Stomach (tissue), 9 donors: ENCODE results near the gene CAPN2. TPM values are rescaled to one million over a fixed set of nuclear protein-coding genes. Genes with fewer than 3 reads are reported as not detected.

ENCODE experiments used
- DNase-seq, 2 donors: peaks; one replicate each; pipeline versions ENCODE4 v3.0.0 to v3.0.0-alpha.2; 2013 to 2019
- H3K27ac ChIP-seq, 5 donors: fragments of 200-600 bp in 4 of 5; sonication (generic) in 4 of 5; one replicate each; pipeline ENCODE4 v1.5.1; 2013 to 2019; ENCODE audit warnings: mild to moderate bottlenecking in 1 of 5, moderate library complexity in 1 of 5
- H3K27me3 ChIP-seq, 3 donors: fragments of 200-600 bp; sonication (generic); one replicate each; pipeline ENCODE4 v1.5.1; 2017 to 2019; ENCODE audit warnings: mixed run types in 1 of 3
- H3K36me3 ChIP-seq, 4 donors: fragments of 200-600 bp; sonication (generic); 1 replicate in 3 of 4; 2 replicates in 1 of 4; pipeline ENCODE4 v1.5.1; 2016 to 2019
- H3K4me1 ChIP-seq, 4 donors: fragments of 200-600 bp; sonication (generic); one replicate each; pipeline ENCODE4 v1.5.1; 2016 to 2019
- H3K4me3 ChIP-seq, 4 donors: fragments of 200-600 bp; sonication (generic) in 3 of 4; one replicate each; pipeline ENCODE4 v1.5.1; 2016 to 2019; ENCODE audit warnings: mild to moderate bottlenecking in 1 of 4
- H3K9me3 ChIP-seq, 4 donors: fragments of 200-600 bp; sonication (generic); one replicate each; pipeline ENCODE4 v1.5.1; 2016 to 2019
- CTCF ChIP-seq, 7 experiments: fragments of 450-650 bp in 4 of 7; fragments of 200-600 bp in 3 of 7; sonication (generic) in 3 of 7; IDR thresholded peaks; one replicate each; pipeline ENCODE4 v1.5.1; 2016 to 2019; ENCODE audit warnings: antibody characterized with exemption in 7 of 7, control low read depth in 2 of 7, mild to moderate bottlenecking in 1 of 7
- EP300 ChIP-seq: sonication (generic); formaldehyde crosslinking; IDR thresholded peaks from one replicate; pipeline ENCODE4 v1.6.1; 2017; ENCODE audit warnings: antibody characterized with exemption
- POLR2A ChIP-seq, 4 donors: fragments of 450-650 bp; IDR thresholded peaks; one replicate each; pipeline ENCODE4 v1.6.1; 2016; ENCODE audit warnings: antibody characterized with exemption in 4 of 4, control low read depth in 2 of 4, mild to moderate bottlenecking in 1 of 4, moderate library complexity in 1 of 4
- POLR2AphosphoS5 ChIP-seq, 3 donors: sonication (generic); formaldehyde crosslinking; IDR thresholded peaks; one replicate each; pipeline ENCODE4 v1.6.1; 2016; ENCODE audit warnings: antibody characterized with exemption in 3 of 3
- WGBS, 5 donors: extraction: QIAGEN DNeasy Blood & Tissue Kit in 3 of 5; methylation state at CpG; one replicate each; pipeline versions ENCODE4 v1.1.5 to v1.1.7; 2013 to 2018; 5-methylcytosine and 5-hydroxymethylcytosine counted together
- intact Hi-C: fragments of 100-400 bp; cut with DNase I; formaldehyde crosslinking; loops from one replicate; pipeline ENCODE4 v1.15.1; 2023; ENCODE audit warnings: low total_unique reads
- polyA plus RNA-seq, 3 donors: library from polyadenylated mRNA; stranded (reverse); fragments of 200-250 nt; gene quantifications; one replicate each; pipeline ENCODE4 v1.2.3, GENCODE V29; 2013
- total RNA-seq, 5 donors: library from RNA; depleted of rRNA; stranded (reverse); fragments of >200 nt; gene quantifications; one replicate each; pipeline versions ENCODE4 v1.1.0 to v1.2.3, GENCODE V29; 2014 to 2016
- donor health status: healthy with polysubstance abuse.
- donor health status: Bipolar disorder and iron deficiency.
- donor health status: healthy.

CAPN2 gene
- total and polyA plus RNA-seq, 8 donors: 128 to 739 (median 230) TPM

DNA sequence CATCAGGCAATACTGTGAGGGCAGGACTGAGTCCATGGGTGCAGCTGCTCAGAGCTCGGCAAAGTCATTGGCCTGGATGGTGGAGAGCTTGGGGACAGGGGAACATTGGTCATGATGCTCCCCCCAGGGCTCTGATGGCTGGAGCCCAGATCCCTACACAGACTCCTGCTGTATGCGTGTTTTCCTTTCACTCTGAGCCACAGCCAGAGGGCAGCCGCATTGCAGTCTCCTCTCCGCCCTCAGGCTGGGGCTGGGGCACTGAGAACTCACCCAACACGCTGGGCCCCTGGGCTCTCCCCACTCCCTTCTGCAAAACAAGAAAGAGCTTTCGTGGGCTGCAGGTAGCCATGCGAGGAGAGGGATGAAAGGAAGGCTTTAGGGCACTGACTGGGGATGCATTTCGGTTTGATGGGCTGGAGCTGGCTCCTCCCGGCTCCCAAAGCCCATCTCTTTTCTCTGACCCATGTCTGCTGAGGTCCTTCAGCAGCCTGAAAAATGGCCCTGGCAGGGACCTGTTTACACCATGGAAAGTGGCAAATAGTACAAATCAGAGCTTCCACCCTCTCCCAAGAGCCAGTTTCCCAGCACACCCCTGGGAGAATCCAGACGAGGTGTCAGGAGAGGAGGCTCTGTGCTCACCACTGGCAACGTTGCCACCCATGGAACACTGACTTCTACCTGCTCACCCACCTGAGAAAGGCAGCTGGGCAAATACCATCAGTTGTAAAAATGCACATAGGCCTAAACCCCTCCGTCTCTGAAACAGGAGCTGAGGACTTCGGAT is 43.8 kb downstream of the CAPN2 start:
- Histone ChIP-seq H3K36me3 (peaks cover 95 to 100% (median 100%) of the 10 kb centered on the region in 4 donors), H3K9me3 (no peaks in the 10 kb centered on the region), H3K27ac (no peak overlapping the region), H3K27me3 (no peaks in the 10 kb centered on the region), H3K4me3 (no peak overlapping the region), H3K4me1 (no peaks in the 10 kb centered on the region)
- intact Hi-C loops: no loop called here
- TF ChIP-seq EP300: no peak
- no peak for TF ChIP-seq CTCF (IDR thresholded peaks at IDR 0.05)
- no peak for TF ChIP-seq POLR2A (IDR thresholded peaks at IDR 0.05)
- no peak for TF ChIP-seq POLR2AphosphoS5 (IDR thresholded peaks at IDR 0.05)
- 79 to 96% (median 82%) methylated on average over 12 to 13 of the region's 13 CpGs for WGBS, 5 donors
- peak in 1 of 2 donors; percentile 24 for DNase-seq

DNA sequence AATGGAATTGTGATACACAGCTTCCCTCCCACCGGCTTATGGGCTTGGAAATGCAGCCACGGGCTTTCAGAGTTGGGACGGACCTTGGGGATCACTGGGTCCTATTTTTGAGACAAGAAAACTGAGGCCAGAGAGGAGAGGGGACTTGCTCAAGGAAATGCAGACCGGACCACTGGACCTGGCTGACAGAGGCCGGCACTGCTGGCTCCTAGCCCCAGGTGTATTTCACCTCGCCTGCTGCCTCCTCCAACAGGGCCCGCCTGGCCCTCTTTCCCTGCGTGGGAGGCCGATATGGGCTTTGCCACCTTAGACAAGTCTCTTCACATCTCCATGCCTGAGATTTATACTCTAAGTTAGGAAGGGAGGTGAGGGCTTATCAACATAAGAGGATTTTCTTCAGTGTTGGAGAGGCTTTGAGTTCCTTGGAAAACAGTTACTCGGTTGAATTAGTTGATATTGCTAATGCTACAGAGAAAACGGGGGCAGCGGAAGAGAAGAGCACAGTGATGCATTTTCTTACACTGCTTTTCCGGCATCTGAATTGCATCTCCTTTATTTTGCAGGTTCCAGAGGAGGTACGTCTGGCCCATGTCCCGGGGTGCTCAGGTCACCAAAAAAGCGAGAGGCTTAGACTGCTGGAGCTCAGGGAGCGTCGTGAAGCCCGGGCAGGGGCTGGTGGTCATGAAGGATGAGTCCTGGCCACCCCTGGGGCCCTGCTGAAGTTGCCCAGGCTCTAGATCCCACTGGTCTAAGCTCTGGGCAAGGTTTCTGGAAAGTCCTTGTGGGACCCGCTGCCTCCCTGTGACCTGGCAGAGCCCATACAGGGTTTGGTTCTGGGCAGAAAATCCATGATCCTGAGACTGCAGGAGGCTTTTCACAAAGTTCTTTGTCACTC is 44.7 kb downstream of the CAPN2 start:
- intact Hi-C loops: no loop called here
- no peaks in the 10 kb centered on the region for H3K4me1 ChIP-seq
- TF ChIP-seq CTCF (IDR thresholded peaks at IDR 0.05) (no peak), POLR2AphosphoS5 (IDR thresholded peaks at IDR 0.05) (no peak), POLR2A (IDR thresholded peaks at IDR 0.05) (no peak), EP300 (no peak)
- H3K27ac ChIP-seq: no peak overlapping the region
- DNase-seq: no peak
- H3K9me3 ChIP-seq: no peaks in the 10 kb centered on the region
- 89 to 92% (median 90%) methylated on average over 20 of the region's 20 CpGs for WGBS, 5 donors
- peaks cover 94 to 100% (median 100%) of the 10 kb centered on the region in 4 donors for H3K36me3 ChIP-seq
- H3K27me3 ChIP-seq: no peaks in the 10 kb centered on the region
- no peak overlapping the region for H3K4me3 ChIP-seq

DNA sequence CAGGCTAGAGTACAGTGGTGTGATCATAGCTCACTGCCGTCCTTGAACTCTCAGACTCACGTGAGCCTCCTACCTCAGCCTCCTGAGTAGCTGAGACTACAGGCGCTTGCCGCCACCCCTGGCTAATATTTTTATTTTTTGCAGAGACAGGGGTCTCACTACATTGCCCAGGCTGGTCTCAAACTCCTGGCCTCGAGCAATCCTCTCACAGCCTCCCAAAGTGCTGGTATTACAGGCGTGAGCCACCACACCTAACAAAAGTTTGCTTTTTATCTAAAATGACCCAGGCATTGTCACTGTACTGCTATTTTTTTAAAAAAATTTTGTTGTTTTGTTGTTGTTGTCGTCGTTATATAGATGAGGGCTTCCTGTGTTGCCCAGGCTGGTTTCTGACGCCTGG is 46.4 kb downstream of the CAPN2 start:
- Histone ChIP-seq H3K9me3 (no peaks in the 10 kb centered on the region), H3K4me1 (no peaks in the 10 kb centered on the region), H3K4me3 (no peak overlapping the region), H3K36me3 (peaks cover 95 to 100% (median 100%) of the 10 kb centered on the region in 4 donors), H3K27ac (no peak overlapping the region), H3K27me3 (no peaks in the 10 kb centered on the region)
- intact Hi-C loops: no loop called here
- 92 to 97% (median 96%) methylated on average over 9 of the region's 9 CpGs for WGBS, 5 donors
- no peak for TF ChIP-seq POLR2AphosphoS5 (IDR thresholded peaks at IDR 0.05)
- no peak for TF ChIP-seq CTCF (IDR thresholded peaks at IDR 0.05)
- no peak for TF ChIP-seq POLR2A (IDR thresholded peaks at IDR 0.05)
- no peak for TF ChIP-seq EP300
- no peak for DNase-seq

- TF ChIP-seq POLR2AphosphoS5 (IDR thresholded peaks at IDR 0.05) (no peak), POLR2A (IDR thresholded peaks at IDR 0.05) (no peak), CTCF (IDR thresholded peaks at IDR 0.05) (no peak), EP300 (no peak)
- H3K9me3 ChIP-seq: no peaks in the 10 kb centered on the region
- H3K27me3 ChIP-seq: no peaks in the 10 kb centered on the region
- DNase-seq: peak in 1 of 2 donors; percentile 21
- H3K4me1 ChIP-seq: no peaks in the 10 kb centered on the region
- H3K4me3 ChIP-seq: no peak overlapping the region
- WGBS, 5 donors: 83 to 89% (median 84%) methylated on average over 13 of the region's 13 CpGs
- intact Hi-C loops: no loop called here
- H3K27ac ChIP-seq: no peak overlapping the region
- H3K36me3 ChIP-seq: peaks cover 95 to 100% (median 100%) of the 10 kb centered on the region in 4 donors
These were observed 46.9 kb downstream of the CAPN2 start for GRCh38 chr1:223759273-223759672.
